Measurements from ENCODE around the gene HRK. TPM values are rescaled to one million over a fixed set of nuclear protein-coding genes. Genes with fewer than 3 reads are reported as not detected.

Gene HRK
- total and polyA plus RNA-seq, 9 of the 15 experiments (the other 6 are each of a cell fraction or from before 2014, with no cell fraction given), result 0.01 to 0.05 (median 0.04) TPM; not detected in 6

DNA sequence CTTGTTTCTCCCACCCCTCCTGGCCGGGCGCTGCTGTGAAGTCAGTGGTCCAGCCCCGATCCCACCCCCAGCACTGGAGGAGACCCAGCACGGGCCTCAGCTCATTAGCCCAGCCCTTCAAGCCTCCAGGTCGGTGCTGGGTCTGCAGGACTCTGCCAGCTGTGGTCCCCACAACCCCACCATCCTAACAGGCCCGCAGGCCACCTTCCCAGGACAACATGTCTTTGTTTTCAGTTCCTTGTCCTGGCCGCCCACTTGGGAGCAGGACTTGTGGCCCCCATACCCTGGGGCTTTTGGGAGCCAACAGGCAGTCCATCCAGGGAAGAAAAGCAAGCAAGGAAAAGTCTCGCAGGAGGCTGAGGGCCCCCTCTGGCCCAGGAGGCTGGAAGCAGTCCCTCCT is 60.0 kb downstream of the HRK start:
- ATAC-seq, result no peak
- Histone ChIP-seq H3K9me3 (replicated peaks; ENCODE audit: control insufficient read depth, insufficient read depth, low read depth, low read length) (no peaks in the 10 kb centered on the region), H3K4me3 (no peak overlapping the region), H3K4me2 (ENCODE audit: insufficient read depth, low read length) (no peak overlapping the region), H3K9me1 (ENCODE audit: control insufficient read depth, insufficient read depth, low read length) (no peaks in the 10 kb centered on the region), H4K20me1 (replicated peaks; ENCODE audit: control insufficient read depth, insufficient read depth, low read length) (no peaks in the 10 kb centered on the region), H2AFZ (ENCODE audit: low read depth, low read length) (no peak overlapping the region), H3K27ac (ENCODE audit: extremely low read depth, low read depth, low read length) (no peak overlapping the region), H3K79me2 (ENCODE audit: control insufficient read depth, insufficient read depth, low read length) (peaks cover 11% of the 10 kb centered on the region), H3K4me1 (replicated peaks in 1 of 2; ENCODE audit: control insufficient read depth in 2 of 2, insufficient read depth in 2 of 2, low read length in 2 of 2) (peaks cover 6 to 10% of the 10 kb centered on the region in 2 experiments; a peak in 3 of 5 replicates), H3K36me3 (ENCODE audit: control insufficient read depth, insufficient read depth, low read length) (no peaks in the 10 kb centered on the region), H3K27me3 (ENCODE audit: control insufficient read depth in 2 of 2, insufficient read depth in 2 of 2, low read length in 2 of 2) (no peaks in the 10 kb centered on the region), H3K9ac (ENCODE audit: insufficient read depth in 1 of 2, low read depth in 2 of 2, low read length in 2 of 2) (no peak overlapping the region)
- 44% methylated on average over 6 of the region's 8 CpGs for WGBS (ENCODE audit: insufficient coverage, low coverage, missing lambda C conversion rate)
- no peak for FAIRE-seq
- BruUV-seq (replicated peaks), result no TSS peak
- ChIA-PET POLR2A (interaction anchor here (0.6 kb wide), 2 partner anchors 36 to 180 kb away, joined by 3 to 4 read pairs; no protein-coding TSS in a partner anchor), CTCF (ENCODE audit: low intra/inter-chr PET ratio) (no interaction called here)
- in situ Hi-C loops (cut with MboI) (no loop called here), intact Hi-C loops (cut with micrococcal nuclease) (no loop called here)
- no peak for DNase-seq (ENCODE audit: extremely low read depth in 1 of 4, low spot score in 3 of 4)
- TF ChIP-seq ZNF695 (CRISPR knock-in tag; IDR thresholded peaks at IDR 0.05) (no peak), HDAC6 (IDR thresholded peaks at IDR 0.05; ENCODE audit: low read depth, low read length) (no peak), ZNF444 (CRISPR knock-in tag; IDR thresholded peaks at IDR 0.05) (no peak), EWSR1 (IDR thresholded peaks at IDR 0.05; ENCODE audit: borderline replicate concordance, low read depth, partially characterized antibody) (no peak), SMC3 (conservative IDR thresholded peaks at IDR 0.05; ENCODE audit: insufficient read depth, low read depth, low read length) (no peak), TBP (optimal IDR thresholded peaks at IDR 0.05; ENCODE audit: low read depth, low read length) (no peak), EP300 (IDR thresholded peaks at IDR 0.05; ENCODE audit: low read length) (no peak)
- TF ChIP-seq, protein P1, sequence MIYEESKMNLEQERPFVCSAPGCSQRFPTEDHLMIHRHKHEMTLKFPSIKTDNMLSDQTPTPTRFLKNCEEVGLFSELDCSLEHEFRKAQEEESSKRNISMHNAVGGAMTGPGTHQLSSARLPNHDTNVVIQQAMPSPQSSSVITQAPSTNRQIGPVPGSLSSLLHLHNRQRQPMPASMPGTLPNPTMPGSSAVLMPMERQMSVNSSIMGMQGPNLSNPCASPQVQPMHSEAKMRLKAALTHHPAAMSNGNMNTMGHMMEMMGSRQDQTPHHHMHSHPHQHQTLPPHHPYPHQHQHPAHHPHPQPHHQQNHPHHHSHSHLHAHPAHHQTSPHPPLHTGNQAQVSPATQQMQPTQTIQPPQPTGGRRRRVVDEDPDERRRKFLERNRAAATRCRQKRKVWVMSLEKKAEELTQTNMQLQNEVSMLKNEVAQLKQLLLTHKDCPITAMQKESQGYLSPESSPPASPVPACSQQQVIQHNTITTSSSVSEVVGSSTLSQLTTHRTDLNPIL (CRISPR knock-in tag; IDR thresholded peaks at IDR 0.05), result no peak
